Large intestine (tissue), 3 donors: ENCODE measurements around the gene UBXN11. TPM values are rescaled to one million over a fixed set of nuclear protein-coding genes. Genes with fewer than 3 reads are reported as not detected.
A peak's percentile ranks its signal among the peaks of the same experiment; 100 is the strongest.

Experiments used
- DNase-seq, 2 donors: peaks; one replicate each; pipeline versions ENCODE4 v3.0.0 to v3.0.0-alpha.2; 2013
- H3K27ac ChIP-seq: one replicate; pipeline ENCODE4 v1.5.1; 2013; ENCODE audit warnings: low read length
- H3K27me3 ChIP-seq: 2 replicates; pipeline ENCODE4 v1.6.1; 2013; ENCODE audit warnings: low read length; ENCODE audit not compliant: control insufficient read depth, insufficient read depth
- H3K36me3 ChIP-seq: 2 replicates; pipeline ENCODE4 v1.6.1; 2013; ENCODE audit warnings: low read length; ENCODE audit not compliant: control insufficient read depth, insufficient read depth
- H3K4me1 ChIP-seq: one replicate; pipeline ENCODE4 v1.6.1; 2013; ENCODE audit warnings: low read length; ENCODE audit not compliant: control insufficient read depth, insufficient read depth
- H3K4me3 ChIP-seq: one replicate; pipeline ENCODE4 v1.5.1; 2013; ENCODE audit warnings: low read length
- H3K9me3 ChIP-seq: one replicate; pipeline ENCODE4 v1.6.1; 2013; ENCODE audit warnings: mild to moderate bottlenecking, low read depth, low read length, moderate library complexity; ENCODE audit not compliant: control insufficient read depth
- WGBS: methylation state at CpG from one replicate; pipeline ENCODE4 v1.1.5; 2013; ENCODE audit warnings: low lambda C conversion rate; ENCODE audit not compliant: insufficient coverage; 5-methylcytosine and 5-hydroxymethylcytosine counted together
- polyA plus RNA-seq: library from polyadenylated mRNA; unstranded; fragments of 120-200 nt; gene quantifications from one replicate; pipeline ENCODE4 v1.2.1, GENCODE V29; 2013

UBXN11 gene
- polyA plus RNA-seq, 1 donor = 40.1 TPM

DNA sequence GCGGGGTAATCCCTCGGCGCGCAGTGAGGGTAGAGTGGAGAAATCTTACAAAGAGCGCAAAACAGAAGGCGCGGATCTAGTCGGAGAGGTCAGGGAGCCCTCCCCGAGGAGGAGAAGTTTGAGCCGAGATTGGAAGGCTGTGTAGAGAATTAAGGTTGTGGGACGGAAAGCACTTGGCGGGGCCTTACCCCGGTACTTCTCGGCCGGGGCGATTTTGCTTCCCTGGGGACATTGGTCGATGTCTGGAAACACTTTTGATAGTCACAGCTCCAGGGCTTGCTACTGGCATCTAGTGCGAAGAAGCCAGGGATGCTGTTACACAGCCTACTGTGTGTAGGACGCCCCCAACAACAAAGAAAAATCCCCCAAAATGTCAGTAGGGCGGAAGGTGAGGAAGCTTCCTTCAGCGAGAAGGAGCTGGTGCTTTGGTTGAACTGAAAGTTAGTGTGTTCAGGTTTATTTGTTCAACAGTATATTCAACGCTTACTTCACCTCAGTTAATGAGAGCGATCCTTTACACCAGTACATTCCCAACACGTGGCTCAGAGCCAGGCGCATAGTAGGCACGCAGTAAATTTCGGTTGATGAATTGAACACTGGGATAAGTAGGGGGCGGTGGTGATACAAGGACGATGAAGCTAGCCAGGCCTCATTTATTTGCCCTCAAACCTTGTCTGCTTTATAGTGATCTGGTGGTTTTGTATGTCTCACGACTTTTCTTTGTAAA, 71.6 kb downstream of the UBXN11 start:
- peak overlapping the region; percentile 65 for H3K4me3 ChIP-seq
- no CpG with 5 or more reads among the region's 30 CpGs for WGBS
- peak in 1 of 2 donors; percentile 61 for DNase-seq

GRCh38 chr1:26233903-26234643, 72.4 kb downstream of the UBXN11 start, which contains the start of gene CEP85:
TSS of gene CEP85 (plus strand) at chr1:26234200. CDS start at chr1:26239784, 5,584 bp downstream.
- no peaks in the 10 kb centered on the region for H3K9me3 ChIP-seq
- H3K27ac ChIP-seq = peak within 1 kb of the TSS; percentile 89
- no peaks in the 10 kb centered on the region for H3K36me3 ChIP-seq
- DNase-seq = peak; percentile 99
- peak within 1 kb of the TSS; percentile 65 for H3K4me3 ChIP-seq
- WGBS = no CpG with 5 or more reads among the region's 73 CpGs
- H3K4me1 ChIP-seq = peaks cover 8% of the 10 kb centered on the region
- H3K27me3 ChIP-seq = no peaks in the 10 kb centered on the region

More for the DNA sequence above, 71.6 kb downstream of the UBXN11 start:
- H3K27ac ChIP-seq = peak overlapping the region; percentile 89
- H3K4me1 ChIP-seq = peaks cover 8% of the 10 kb centered on the region
- no peaks in the 10 kb centered on the region for H3K27me3 ChIP-seq
- no peaks in the 10 kb centered on the region for H3K9me3 ChIP-seq
- no peaks in the 10 kb centered on the region for H3K36me3 ChIP-seq

Other genes with a start within 250 kb of the UBXN11 start
- 6.4 TPM for gene TRIM63, start 239.0 kb downstream of the UBXN11 start, polyA plus RNA-seq
- 12.7 TPM for gene PDIK1L, start 194.8 kb downstream of the UBXN11 start, polyA plus RNA-seq
- 0.51 TPM for gene FAM110D, start 147.6 kb downstream of the UBXN11 start, polyA plus RNA-seq
- not detected for gene C1orf232, start 137.7 kb downstream of the UBXN11 start, polyA plus RNA-seq
- 30.4 TPM for gene ZNF593, start 136.7 kb downstream of the UBXN11 start, polyA plus RNA-seq
- gene ZNF593OS, start 134.8 kb downstream of the UBXN11 start, polyA plus RNA-seq = 1.2 TPM
- gene CNKSR1, start 129.1 kb downstream of the UBXN11 start, polyA plus RNA-seq = 109 TPM
- 0.12 TPM for gene CATSPER4, start 116.0 kb downstream of the UBXN11 start, polyA plus RNA-seq
- 11.7 TPM for gene CEP85, start 72.4 kb downstream of the UBXN11 start, polyA plus RNA-seq
- 87.3 TPM for gene SH3BGRL3, start 26.6 kb downstream of the UBXN11 start, polyA plus RNA-seq
- 25.3 TPM for gene CD52, start 11.3 kb upstream of the UBXN11 start, polyA plus RNA-seq
- 3.9 TPM for gene CRYBG2, start 47.5 kb upstream of the UBXN11 start, polyA plus RNA-seq
- gene ZNF683, start 66.1 kb upstream of the UBXN11 start, polyA plus RNA-seq = 0.27 TPM
- 0.03 TPM for gene LIN28A, start 104.2 kb upstream of the UBXN11 start, polyA plus RNA-seq
- gene DHDDS, start 125.7 kb upstream of the UBXN11 start, polyA plus RNA-seq = 35.2 TPM
- gene HMGN2, start 165.8 kb upstream of the UBXN11 start, polyA plus RNA-seq = 671 TPM
- gene RPS6KA1, start 223.1 kb upstream of the UBXN11 start, polyA plus RNA-seq = 98.2 TPM